Right atrium auricular region (tissue), 2 donors: ENCODE measurements around the gene HHIPL1. TPM values are rescaled to one million over a fixed set of nuclear protein-coding genes. Genes with fewer than 3 reads are reported as not detected.

Experiments used
- DNase-seq: peaks from one replicate; pipeline ENCODE4 v3.0.0-alpha.2; 2019; ENCODE audit warnings: low spot score
- H3K27ac ChIP-seq, 2 donors: fragments of 200-600 bp; sonication (generic); 1 replicate in 1 of 2; 2 replicates in 1 of 2; pipeline ENCODE4 v1.5.1; 2016 to 2019
- H3K27me3 ChIP-seq, 2 donors: fragments of 200-600 bp; sonication (generic); one replicate each; pipeline versions ENCODE4 v1.5.1 to v1.6.0; 2017 to 2019
- H3K36me3 ChIP-seq: fragments of 200-600 bp; sonication (generic); one replicate; pipeline ENCODE4 v1.5.1; 2016
- H3K4me1 ChIP-seq, 2 donors: fragments of 200-600 bp; sonication (generic); one replicate each; pipeline versions ENCODE4 v1.5.1 to v1.6.0; 2017 to 2019
- H3K4me3 ChIP-seq, 2 donors: fragments of 200-600 bp; sonication (generic); 1 replicate in 1 of 2; 2 replicates in 1 of 2; pipeline ENCODE4 v1.5.1; 2017 to 2019; ENCODE audit warnings: mild to moderate bottlenecking in 1 of 2, moderate library complexity in 1 of 2
- H3K9me3 ChIP-seq, 2 donors: fragments of 200-600 bp; sonication (generic); one replicate each; pipeline ENCODE4 v1.5.1; 2019
- CTCF ChIP-seq, 2 donors: fragments of 200-600 bp; sonication (generic); IDR thresholded peaks; one replicate each; pipeline ENCODE4 v1.5.1; 2019; ENCODE audit warnings: antibody characterized with exemption in 2 of 2
- total RNA-seq, 2 donors: library from RNA; depleted of rRNA; stranded (reverse); fragments of >200 nt; gene quantifications; one replicate each; pipeline ENCODE4 v1.1.0, GENCODE V29; 2016

HHIPL1 gene
- total RNA-seq, 2 donors from 2014 or later, result 1.8 to 2.4 TPM

GRCh38 chr14:99649219-99649618 is 4.3 kb downstream of the HHIPL1 start:
- H3K27ac ChIP-seq, result no peak overlapping the region
- H3K4me1 ChIP-seq, result peaks cover 0 to 14% of the 10 kb centered on the region in 2 donors
- no peaks in the 10 kb centered on the region for H3K9me3 ChIP-seq
- H3K36me3 ChIP-seq, result no peaks in the 10 kb centered on the region
- no peak for TF ChIP-seq CTCF (IDR thresholded peaks at IDR 0.05)
- no peak overlapping the region for H3K4me3 ChIP-seq
- DNase-seq, result no peak
- no peaks in the 10 kb centered on the region for H3K27me3 ChIP-seq

GRCh38 chr14:99649643-99650042 is 4.7 kb downstream of the HHIPL1 start:
- Histone ChIP-seq H3K27me3 (no peaks in the 10 kb centered on the region), H3K4me3 (no peak overlapping the region), H3K4me1 (peaks cover 0 to 11% of the 10 kb centered on the region in 2 donors), H3K27ac (no peak overlapping the region), H3K9me3 (no peaks in the 10 kb centered on the region), H3K36me3 (no peaks in the 10 kb centered on the region)
- no peak for TF ChIP-seq CTCF (IDR thresholded peaks at IDR 0.05)
- DNase-seq, result no peak

GRCh38 chr14:99650189-99650588 is 5.3 kb downstream of the HHIPL1 start:
- Histone ChIP-seq H3K27ac (no peak overlapping the region), H3K4me1 (peaks cover 0 to 7% of the 10 kb centered on the region in 2 donors), H3K36me3 (no peaks in the 10 kb centered on the region), H3K9me3 (no peaks in the 10 kb centered on the region), H3K4me3 (no peak overlapping the region), H3K27me3 (no peaks in the 10 kb centered on the region)
- DNase-seq, result no peak
- TF ChIP-seq CTCF (IDR thresholded peaks at IDR 0.05), result no peak

- H3K4me1 ChIP-seq, result no peaks in the 10 kb centered on the region
- TF ChIP-seq CTCF (IDR thresholded peaks at IDR 0.05), result no peak
- no peaks in the 10 kb centered on the region for H3K36me3 ChIP-seq
- DNase-seq, result no peak
- no peaks in the 10 kb centered on the region for H3K9me3 ChIP-seq
- H3K27me3 ChIP-seq, result no peaks in the 10 kb centered on the region
- no peak overlapping the region for H3K27ac ChIP-seq
- no peak overlapping the region for H3K4me3 ChIP-seq
Observed at GRCh38 chr14:99651953-99652746, 7.2 kb downstream of the HHIPL1 start.

- H3K4me1 ChIP-seq, result peaks cover 0 to 7% of the 10 kb centered on the region in 2 donors
- no peak overlapping the region for H3K4me3 ChIP-seq
- TF ChIP-seq CTCF (IDR thresholded peaks at IDR 0.05), result no peak
- no peaks in the 10 kb centered on the region for H3K9me3 ChIP-seq
- H3K27ac ChIP-seq, result no peak overlapping the region
- no peak for DNase-seq
- peaks cover 0 to 3% of the 10 kb centered on the region in 2 donors for H3K27me3 ChIP-seq
- H3K36me3 ChIP-seq, result no peaks in the 10 kb centered on the region
Observed at GRCh38 chr14:99654235-99654985, 9.5 kb downstream of the HHIPL1 start.
